ENCODE measurements around the gene VGLL4.
"Not testable (repeated sequence)": the region's sequence is repeated elsewhere in the genome, so short reads cannot be mapped to it uniquely, and the experiment has no call there.

The VGLL4 gene

DNA sequence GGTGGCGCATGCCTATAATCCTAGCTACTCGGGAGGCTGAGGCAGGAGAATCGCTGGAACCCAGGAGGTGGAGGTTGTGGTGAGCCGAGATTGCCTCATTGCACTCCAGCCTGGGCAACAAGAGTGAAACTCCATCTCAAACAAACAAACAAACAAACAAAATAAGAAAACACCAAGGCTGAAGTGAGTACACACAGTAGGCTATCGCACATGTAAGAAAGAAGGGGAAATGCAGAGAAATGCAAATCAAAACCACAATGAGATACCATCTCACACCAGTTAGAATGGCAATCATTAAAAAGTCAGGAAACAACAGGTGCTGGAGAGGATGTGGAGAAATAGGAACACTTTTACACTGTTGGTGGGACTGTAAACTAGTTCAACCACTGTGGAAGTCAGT is 48.7 kb downstream of the VGLL4 start:
- DNase-seq; in situ Hi-C loops (cut with MboI; ENCODE audit: low pct_unique_long_range_greater_than_20kb, low sequenced_read_pairs): not testable (repeated sequence)

DNA sequence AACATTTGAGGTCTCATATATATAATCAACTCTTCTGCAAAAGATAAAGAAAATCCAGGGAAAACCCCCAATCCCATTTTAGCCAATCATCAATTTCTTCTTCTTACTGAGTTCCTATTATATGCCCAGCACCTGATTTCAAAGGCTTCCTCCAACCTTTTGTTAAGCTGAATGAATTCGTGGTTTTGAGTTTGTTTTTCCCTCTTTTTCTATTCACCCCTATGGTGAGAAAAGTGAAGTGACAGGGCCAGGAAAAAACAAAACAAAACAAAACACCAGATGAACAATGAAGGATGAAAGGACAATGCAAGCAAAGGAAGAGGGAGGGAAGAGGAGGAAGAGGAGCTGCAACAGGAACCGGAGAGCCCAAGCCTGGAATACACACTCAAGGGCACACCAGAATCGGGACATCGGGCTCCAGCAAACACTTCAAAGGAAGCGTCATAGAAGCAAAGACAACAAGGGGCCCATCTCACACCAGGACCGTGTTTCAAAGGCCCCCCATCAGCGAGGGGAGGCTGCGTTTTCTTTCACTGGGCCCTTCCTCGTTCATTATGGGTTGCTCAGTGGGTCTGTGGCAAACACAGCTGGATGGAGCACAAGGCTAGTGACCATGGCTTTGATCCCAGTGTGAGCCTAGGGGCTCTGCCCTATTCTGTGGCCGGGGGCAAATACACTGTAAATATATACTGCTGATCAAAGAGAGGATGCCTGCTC is 50.2 kb downstream of the VGLL4 start:
- in situ Hi-C loops (cut with MboI; ENCODE audit: low pct_unique_long_range_greater_than_20kb, low sequenced_read_pairs): no loop called here
- DNase-seq: no peak

DNA sequence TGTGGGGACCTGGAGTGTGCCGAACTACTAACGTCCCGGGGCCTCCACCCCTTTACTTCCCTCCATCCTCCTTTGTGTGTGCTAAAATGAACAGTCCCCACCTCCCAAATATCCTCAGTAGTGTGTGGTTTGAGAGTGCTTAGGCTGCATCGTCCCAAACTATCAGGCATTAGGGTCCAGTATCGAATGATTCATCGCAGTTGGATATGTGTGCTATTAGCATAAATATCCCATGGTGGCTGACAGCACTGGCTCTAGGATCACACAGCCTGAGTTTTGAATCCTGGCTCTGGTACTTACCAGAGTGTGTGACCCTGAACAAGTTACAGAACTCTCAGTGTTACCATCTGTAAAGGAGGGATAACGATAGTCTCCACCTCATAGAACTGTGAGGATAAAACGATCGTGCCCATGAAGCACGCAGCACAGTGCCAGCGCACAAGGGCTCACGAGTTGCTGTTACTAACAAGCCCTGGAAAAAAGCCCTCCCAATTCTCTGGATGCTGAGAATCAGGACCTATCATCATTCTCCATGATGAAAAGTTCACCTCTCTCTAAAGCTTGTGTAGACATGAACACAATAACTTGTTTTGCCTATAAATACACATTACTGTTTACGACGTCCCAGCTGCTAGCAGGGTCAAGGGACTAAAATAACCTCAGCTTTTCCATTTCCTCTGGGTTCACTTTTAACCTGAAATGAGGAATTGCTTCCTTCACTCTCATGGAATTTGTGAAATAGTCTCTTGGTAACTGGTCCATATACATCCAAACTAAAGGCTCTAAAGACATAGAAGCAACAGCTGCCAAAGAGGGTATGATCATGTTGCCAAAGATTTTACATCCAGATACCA is 51.0 kb downstream of the VGLL4 start:
- in situ Hi-C loops (cut with MboI; ENCODE audit: low pct_unique_long_range_greater_than_20kb, low sequenced_read_pairs): no loop called here
- no peak for DNase-seq

DNA sequence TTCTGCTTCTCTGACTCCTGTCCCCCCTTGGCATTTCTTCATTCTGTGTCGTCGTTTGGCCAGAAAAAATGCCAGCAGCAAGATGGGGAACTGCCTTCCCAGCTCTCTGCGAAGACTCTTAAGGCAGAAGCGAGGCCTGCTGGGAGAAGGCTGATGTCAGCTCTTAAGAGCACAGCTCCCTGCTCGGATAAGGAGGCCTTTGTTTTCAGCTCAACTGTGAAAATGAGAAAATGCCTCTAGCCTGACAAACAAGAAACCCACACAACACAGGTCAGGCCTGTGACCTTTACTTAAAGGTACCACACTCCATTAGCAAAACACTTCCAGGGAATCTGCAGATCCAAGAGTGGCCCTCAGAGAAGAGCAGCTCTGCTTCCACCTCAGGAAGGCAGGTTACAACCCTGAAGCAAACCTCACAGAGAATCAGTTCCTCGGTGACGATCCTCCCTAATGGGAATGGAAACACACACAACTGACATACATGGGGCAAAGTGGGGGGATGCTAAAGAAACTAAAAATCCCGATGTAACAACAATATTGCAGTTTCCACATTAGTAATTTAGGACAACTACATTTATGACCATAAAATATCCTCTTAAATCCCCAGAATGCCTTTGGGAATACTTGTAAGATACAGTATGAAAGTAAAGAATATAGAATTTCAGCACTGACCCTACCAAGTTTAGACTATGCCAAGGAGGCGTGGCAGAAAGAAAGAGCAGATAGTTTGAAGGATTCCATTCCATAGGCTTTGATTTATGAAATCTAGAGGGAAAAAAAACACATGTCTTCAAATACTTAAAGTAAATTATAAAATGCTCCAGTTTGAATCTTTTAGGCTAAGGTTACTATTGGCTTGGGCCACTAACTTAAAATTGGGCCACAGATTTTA is 52.1 kb downstream of the VGLL4 start:
- in situ Hi-C loops (cut with MboI; ENCODE audit: low pct_unique_long_range_greater_than_20kb, low sequenced_read_pairs): no loop called here
- DNase-seq: no peak

DNA sequence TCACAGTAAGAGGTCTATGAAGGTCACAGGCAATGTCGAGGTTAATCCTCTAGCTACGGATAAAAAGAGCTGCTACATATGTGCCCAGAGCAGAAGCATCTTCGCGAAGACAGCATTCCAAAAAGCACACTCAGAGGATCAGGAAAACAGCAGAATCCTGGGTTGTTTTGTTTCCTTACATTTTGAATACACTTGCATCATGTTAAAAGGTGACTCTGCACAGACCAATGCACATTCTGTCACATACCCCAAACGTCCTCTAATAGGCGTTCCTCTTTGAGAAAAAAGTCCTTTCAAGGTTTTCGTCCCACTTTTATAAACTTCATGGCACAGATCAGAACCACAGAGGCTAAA is 52.7 kb downstream of the VGLL4 start:
- DNase-seq: no peak
- in situ Hi-C loops (cut with MboI; ENCODE audit: low pct_unique_long_range_greater_than_20kb, low sequenced_read_pairs): no loop called here

DNA sequence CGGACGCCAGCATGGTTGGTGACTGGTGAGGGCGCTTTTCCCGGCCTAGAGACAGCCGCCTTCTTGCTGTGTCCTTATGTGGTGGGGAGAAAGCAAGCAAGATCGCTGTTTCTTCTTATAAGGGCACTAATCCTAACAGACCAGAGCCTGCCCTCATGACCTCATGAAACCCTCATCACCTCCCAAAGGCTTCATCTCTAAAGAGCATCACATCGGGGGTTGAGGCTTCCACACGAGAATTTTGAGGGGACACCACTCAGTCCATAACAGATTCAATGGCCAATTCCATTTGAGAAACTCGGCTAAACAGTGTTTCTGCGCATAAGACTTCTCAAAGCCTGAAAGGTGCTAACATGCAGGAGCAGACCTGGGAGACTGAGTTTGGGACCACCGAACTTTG is 54.0 kb downstream of the VGLL4 start:
- DNase-seq: no peak
- in situ Hi-C loops (cut with MboI; ENCODE audit: low pct_unique_long_range_greater_than_20kb, low sequenced_read_pairs): no loop called here

DNA sequence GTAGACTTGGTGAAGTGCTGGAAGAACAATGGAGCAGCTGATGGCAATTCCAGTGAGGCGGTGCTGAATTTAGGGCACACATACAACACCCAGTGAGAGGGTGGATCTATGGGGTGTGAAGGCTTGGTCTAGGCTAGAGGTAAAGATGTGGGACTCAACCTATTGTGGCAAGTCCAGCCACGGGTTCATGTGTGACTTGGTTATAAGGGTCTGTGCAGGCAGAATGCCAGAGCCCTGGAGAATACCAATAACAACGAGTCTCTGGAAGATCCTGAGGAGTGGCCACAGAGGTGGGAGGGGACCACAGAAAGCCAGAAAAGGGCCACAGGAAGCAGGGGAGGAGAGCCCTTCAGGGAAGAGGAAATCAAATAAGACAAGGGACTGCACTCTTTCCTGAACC is 55.0 kb downstream of the VGLL4 start:
- in situ Hi-C loops (cut with MboI; ENCODE audit: low pct_unique_long_range_greater_than_20kb, low sequenced_read_pairs): no loop called here
- no peak for DNase-seq

DNA sequence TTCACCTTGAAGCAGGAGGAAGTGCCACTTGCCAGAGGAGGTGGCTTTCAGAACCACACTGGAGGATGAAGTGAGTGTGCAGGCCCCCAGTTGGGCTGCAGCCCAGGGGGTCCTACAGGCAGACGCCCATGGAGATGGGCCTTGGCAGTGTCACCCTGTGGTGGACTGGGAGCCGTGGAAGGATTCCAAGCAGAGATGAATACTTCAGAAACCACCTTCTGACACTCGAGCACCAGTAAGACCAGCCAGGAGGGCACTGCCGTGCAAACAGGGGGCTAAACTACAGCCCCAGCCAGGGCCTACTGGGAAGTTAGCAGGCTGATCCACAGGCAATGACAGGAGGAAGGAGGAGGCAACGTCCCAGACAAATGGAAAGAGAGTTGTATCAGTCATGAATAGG is 55.4 kb downstream of the VGLL4 start:
- in situ Hi-C loops (cut with MboI; ENCODE audit: low pct_unique_long_range_greater_than_20kb, low sequenced_read_pairs): no loop called here
- DNase-seq: no peak

DNA sequence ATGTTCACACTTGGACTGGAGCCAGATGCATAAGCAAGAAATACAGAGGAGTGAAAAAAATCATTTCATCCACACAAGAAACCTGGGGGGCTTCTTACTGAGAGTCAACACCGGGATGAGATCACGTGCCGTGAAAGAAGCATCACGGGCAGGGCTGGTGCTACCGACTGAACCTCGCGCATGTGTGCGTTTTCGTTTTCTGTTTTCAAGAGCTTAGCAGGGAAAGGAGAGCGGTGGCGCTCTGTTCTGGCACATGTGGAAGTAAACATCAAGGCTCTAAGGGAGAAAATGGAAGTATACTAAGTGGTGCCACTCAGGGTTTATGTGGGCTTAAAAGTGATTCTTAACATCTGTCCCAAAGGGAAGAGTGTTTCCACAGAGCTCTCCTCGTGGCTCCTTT is 55.9 kb downstream of the VGLL4 start:
- in situ Hi-C loops (cut with MboI; ENCODE audit: low pct_unique_long_range_greater_than_20kb, low sequenced_read_pairs): no loop called here

DNA sequence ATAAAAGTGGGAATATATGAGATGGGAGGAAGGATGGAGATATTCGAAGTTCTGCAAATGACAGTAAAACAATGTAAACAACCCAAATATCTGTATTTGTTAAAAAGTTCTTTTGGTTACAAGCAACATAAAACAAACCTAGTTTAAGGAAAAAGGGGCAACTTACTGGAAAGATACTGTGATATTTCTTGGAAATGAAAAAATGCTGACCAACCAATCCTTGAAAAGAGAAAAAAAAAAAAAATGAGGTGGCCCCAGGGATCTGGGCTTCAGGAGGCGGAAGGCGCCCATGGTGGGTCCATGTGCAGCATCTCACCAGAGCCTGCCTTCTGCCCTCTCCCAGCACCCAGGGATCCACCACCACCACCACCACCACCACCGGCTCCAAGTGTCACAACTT is 59.1 kb downstream of the VGLL4 start:
- in situ Hi-C loops (cut with MboI; ENCODE audit: low pct_unique_long_range_greater_than_20kb, low sequenced_read_pairs): no loop called here
- DNase-seq: no peak

More for the DNA sequence above, 55.9 kb downstream of the VGLL4 start:
- no peak for DNase-seq

DNA sequence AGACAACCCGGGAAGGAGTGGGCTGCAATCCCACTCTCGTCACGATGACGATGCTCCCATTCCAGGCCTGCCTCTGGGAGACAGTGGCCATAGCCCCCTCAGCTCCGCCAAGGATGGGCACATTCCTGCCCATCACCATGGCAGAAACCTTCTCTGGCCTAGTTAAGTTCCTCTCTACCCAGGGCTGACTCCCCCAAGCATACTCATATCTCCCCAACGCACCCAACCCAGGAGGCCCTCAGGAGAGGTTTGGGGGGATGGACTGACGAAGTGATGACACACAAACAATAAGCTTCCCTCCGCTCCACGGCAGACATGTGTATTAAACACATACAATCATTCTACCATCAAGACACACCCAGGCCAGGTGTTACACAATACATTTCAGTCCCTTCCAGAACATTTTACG is 60.1 kb downstream of the VGLL4 start:
- in situ Hi-C loops (cut with MboI; ENCODE audit: low pct_unique_long_range_greater_than_20kb, low sequenced_read_pairs): no loop called here
- DNase-seq: no peak

DNA sequence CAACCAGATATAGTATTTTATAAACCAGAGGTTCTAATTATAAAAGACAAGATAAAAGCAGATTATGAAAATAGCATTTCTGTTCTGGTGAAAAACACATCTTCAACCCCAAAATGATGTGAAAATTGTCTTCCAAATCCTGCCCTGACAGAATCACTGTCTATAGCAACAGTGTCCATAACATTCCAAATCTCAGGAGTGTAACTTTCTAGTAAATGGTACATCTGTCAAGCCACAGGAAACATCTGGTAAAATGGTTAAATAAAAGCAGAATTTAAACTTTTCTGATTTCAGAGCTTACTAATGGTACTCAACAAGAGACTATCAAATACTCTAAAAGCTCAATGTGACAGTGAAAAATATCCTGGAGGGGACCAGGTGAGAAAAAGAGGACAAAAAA is 60.5 kb downstream of the VGLL4 start:
- no peak for DNase-seq
- in situ Hi-C loops (cut with MboI; ENCODE audit: low pct_unique_long_range_greater_than_20kb, low sequenced_read_pairs): no loop called here

DNA sequence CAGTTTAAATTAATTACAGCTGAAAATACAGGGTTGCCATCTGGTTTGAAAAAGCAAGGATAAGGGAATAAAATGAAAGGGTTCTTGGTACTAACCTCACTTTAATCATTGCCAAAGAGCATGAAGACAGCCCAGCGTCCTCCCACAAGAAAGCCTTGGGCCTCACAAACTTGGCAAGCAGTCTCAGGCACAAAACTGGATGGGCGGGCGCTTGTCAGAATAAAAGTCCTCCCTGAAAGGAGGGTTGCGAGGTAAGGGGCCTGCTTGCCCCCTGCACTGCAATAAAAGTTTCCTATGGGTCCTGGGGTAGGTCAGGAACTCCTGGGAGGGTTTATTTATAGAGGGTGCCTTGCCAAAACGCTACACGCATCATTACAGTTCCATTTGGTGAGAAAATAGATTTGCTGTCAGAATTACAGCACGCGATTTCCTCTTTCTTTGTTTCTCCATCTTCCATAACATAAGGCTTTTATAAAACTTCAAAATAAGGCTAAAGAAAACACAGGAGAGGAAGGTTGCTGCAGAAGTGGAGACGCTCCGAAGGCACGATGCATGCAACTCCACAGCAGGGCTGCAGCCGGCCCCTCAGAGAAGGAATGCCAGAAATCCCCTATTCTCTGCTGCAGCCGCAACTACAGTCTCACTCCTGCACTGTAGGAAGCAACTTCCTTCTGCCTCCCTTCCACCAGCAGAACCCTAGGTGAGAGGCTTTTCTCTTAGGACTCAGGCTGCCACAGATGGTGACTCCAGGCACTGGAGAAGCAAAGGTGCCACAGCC is 61.3 kb downstream of the VGLL4 start:
- in situ Hi-C loops (cut with MboI; ENCODE audit: low pct_unique_long_range_greater_than_20kb, low sequenced_read_pairs): no loop called here
- peak; percentile 77 for DNase-seq

DNA sequence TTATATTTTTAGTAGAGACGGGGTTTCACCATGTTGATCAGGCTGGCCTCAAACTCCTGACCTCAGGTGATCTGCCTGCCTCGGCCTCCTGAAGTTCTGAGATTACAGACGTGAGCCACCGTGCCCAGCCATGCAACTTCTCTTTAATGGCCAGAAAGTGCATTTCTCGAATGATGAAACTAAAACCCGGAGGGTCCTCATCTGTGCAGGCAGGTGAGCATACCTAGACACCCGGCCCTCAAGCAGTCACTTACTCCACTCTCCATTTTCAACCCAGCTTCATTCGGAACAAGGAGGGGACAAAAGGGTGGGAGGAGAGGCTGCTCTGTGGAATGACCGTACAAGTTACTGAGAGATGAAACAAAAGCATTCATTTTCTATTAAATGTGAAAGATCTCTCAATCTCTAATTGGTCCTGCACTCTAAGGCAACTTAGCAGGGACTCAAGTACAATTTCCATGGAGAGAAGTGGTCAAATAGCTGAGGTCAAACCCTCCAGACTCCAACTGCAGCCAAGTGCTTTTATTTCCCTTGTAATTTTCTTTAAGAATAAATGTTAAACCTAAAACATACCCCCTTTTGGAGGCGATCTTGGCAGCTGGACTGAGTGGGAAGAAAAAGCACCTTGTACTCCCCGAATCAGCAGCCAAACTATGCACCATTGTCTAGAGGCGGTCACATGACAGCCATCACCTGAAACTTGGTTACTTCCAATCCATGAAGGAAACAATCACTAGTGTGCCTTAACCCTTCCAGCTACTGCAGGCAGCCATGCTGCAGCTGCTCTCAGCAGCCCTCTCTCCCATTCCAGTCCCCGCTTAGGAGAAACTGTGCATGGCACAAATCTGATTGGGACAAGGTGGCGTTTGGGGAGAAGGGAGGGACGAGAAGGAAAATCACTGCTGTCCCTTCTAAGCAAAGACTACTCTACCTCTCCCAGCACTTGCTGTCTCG is 62.2 kb downstream of the VGLL4 start:
- in situ Hi-C loops (cut with MboI; ENCODE audit: low pct_unique_long_range_greater_than_20kb, low sequenced_read_pairs): no loop called here
- no peak for DNase-seq

DNA sequence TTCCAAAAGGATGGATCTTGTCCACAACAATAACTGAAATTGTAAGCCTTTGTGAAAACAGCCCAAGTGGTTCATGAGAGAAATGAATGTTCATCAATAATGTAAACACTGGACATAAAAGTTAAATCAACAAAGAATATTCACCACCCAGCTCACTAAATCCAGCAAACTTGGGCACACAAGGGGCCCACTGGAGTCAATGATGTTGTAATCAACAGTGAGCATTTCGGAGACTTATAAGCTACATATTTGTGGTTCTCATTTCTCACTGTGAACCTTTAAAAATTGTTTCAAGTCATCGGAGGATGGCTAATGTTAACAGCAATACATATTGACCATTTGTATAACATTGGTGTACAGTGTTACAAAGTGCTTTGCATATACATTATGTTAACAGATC is 63.1 kb downstream of the VGLL4 start:
- no peak for DNase-seq
- in situ Hi-C loops (cut with MboI; ENCODE audit: low pct_unique_long_range_greater_than_20kb, low sequenced_read_pairs): no loop called here

DNA sequence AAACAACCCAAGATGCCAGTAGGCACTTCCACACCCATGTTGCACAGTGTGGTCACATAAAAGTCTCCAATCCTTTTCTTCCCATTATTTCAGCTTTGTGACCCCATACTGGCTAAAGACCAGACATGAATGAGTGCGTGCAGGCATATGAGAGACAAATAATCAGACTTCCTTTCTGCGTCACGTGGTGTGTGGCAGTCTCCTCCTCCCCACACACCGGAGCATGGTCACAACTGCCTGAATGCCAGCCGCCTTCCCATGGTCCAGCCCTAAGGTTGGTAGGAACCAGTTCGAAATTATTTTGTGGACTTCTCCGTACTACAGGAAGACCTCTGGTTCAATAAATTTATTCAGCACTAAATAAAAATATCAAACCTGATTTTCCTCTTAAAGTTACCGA is 65.5 kb downstream of the VGLL4 start:
- in situ Hi-C loops (cut with MboI; ENCODE audit: low pct_unique_long_range_greater_than_20kb, low sequenced_read_pairs): no loop called here
- DNase-seq: no peak

DNA sequence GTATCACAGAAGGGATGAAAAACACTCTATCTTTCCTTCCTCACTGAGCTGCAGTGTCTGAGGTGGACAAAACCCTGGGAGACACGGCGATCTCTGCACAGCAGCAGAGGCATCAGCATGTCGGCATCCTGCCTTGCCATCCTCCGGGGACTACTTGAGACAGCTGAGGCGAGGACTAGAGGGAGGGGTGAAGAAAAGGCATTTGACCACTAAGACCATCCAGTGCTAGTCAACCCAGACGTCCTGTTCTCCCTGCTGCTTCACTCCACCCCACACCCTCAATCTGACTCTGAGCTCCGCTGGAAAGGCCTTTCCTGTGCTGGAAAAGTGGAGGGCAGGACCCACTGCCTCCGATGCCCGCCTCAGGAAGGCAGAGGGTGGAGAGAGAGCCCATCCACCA is 67.3 kb downstream of the VGLL4 start:
- in situ Hi-C loops (cut with MboI; ENCODE audit: low pct_unique_long_range_greater_than_20kb, low sequenced_read_pairs): no loop called here
- no peak for DNase-seq

DNA sequence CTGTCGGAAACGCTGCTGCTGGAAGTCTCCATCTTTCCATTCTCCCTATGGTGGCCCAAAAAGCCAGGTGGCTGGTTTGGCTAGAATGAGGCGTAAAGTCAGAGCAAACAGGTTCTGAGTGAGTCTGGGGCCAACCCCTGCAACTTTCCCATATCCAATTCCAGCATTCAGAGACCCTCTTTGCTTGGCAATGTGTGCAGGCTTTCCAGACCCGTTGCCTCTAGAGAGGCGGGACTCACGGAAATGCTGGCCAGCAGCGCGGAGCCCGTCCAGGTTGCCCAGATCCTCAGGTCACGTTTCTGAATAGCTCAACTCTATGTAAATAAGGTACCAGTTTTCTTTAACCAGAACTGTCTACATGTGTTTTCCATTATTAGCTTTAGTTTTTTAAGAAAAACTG is 68.0 kb downstream of the VGLL4 start:
- DNase-seq: no peak
- in situ Hi-C loops (cut with MboI; ENCODE audit: low pct_unique_long_range_greater_than_20kb, low sequenced_read_pairs): no loop called here

All from KBM-7 (cell line).